ENCODE data around the gene C3. TPM values are rescaled to one million over a fixed set of nuclear protein-coding genes. Genes with fewer than 3 reads are reported as not detected.

Gene C3
- total and polyA plus RNA-seq, 2 of the 13 experiments (the other 11 are each of a cell fraction or from before 2014, with no cell fraction given): 1,455 to 6,272 TPM

DNA sequence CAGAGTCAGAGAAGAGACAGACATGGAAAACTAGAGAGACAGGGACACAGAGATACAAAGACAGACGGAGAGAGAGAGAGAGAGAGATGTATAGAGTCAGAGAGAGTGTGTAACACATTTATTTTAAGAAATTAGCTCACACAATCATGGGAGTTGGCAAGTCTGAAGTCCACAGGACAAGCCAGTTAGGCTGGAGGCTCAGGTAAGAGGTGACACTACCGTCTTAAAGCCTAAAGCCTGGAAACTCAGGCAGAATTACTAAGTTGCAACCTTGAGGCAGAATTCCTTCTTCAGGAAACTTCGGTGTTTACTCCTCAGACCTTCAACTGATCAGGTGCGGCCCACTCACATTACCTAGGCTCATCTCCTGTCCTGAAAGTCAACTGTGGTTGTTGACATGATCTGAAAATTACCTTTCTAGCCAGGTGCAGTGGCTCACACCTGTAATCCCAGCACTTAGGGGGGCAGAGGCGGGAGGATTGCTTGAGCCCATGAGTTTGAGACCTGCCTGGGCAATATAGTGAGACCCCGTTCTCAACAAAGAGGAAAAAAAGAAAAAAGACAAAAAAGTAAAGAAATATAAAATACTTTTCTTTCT, 47.7 kb downstream of the C3 start (continued):
- TF ChIP-seq, protein P1, sequence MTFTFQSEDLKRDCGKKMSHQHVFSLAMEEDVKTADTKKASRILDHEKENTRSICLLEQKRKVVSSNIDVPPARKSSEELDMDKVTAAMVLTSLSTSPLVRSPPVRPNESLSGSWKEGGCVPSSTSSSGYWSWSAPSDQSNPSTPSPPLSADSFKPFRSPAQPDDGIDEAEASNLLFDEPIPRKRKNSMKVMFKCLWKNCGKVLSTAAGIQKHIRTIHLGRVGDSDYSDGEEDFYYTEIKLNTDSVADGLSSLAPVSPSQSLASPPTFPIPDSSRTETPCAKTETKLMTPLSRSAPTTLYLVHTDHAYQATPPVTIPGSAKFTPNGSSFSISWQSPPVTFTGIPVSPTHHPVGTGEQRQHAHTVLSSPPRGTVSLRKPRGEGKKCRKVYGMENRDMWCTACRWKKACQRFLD (CRISPR knock-in tag; IDR thresholded peaks at IDR 0.05; ENCODE audit: borderline replicate concordance): no peak
- no peak for TF ChIP-seq TCF7 (IDR thresholded peaks at IDR 0.05; ENCODE audit: low read depth)
- peak; percentile 39; the same call in 1 of the 2 replicates for TF ChIP-seq POLR2AphosphoS5 (IDR thresholded peaks at IDR 0.05; ENCODE audit: low read depth, low read length)
- TF ChIP-seq ONECUT2 (CRISPR knock-in tag; IDR thresholded peaks at IDR 0.05): no peak
- TF ChIP-seq, protein P2, sequence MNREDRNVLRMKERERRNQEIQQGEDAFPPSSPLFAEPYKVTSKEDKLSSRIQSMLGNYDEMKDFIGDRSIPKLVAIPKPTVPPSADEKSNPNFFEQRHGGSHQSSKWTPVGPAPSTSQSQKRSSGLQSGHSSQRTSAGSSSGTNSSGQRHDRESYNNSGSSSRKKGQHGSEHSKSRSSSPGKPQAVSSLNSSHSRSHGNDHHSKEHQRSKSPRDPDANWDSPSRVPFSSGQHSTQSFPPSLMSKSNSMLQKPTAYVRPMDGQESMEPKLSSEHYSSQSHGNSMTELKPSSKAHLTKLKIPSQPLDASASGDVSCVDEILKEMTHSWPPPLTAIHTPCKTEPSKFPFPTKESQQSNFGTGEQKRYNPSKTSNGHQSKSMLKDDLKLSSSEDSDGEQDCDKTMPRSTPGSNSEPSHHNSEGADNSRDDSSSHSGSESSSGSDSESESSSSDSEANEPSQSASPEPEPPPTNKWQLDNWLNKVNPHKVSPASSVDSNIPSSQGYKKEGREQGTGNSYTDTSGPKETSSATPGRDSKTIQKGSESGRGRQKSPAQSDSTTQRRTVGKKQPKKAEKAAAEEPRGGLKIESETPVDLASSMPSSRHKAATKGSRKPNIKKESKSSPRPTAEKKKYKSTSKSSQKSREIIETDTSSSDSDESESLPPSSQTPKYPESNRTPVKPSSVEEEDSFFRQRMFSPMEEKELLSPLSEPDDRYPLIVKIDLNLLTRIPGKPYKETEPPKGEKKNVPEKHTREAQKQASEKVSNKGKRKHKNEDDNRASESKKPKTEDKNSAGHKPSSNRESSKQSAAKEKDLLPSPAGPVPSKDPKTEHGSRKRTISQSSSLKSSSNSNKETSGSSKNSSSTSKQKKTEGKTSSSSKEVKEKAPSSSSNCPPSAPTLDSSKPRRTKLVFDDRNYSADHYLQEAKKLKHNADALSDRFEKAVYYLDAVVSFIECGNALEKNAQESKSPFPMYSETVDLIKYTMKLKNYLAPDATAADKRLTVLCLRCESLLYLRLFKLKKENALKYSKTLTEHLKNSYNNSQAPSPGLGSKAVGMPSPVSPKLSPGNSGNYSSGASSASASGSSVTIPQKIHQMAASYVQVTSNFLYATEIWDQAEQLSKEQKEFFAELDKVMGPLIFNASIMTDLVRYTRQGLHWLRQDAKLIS (CRISPR knock-in tag; IDR thresholded peaks at IDR 0.05): 0 out of 2 replicates have a peak, but pooled peaks have one; percentile 6
- TF ChIP-seq ZNF282 (IDR thresholded peaks at IDR 0.05; ENCODE audit: partially characterized antibody): no peak
- no peak for TF ChIP-seq ZNF331 (CRISPR knock-in tag; IDR thresholded peaks at IDR 0.05)
- TF ChIP-seq, protein P3, sequence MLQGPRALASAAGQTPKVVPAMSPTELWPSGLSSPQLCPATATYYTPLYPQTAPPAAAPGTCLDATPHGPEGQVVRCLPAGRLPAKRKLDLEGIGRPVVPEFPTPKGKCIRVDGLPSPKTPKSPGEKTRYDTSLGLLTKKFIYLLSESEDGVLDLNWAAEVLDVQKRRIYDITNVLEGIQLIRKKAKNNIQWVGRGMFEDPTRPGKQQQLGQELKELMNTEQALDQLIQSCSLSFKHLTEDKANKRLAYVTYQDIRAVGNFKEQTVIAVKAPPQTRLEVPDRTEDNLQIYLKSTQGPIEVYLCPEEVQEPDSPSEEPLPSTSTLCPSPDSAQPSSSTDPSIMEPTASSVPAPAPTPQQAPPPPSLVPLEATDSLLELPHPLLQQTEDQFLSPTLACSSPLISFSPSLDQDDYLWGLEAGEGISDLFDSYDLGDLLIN (CRISPR knock-in tag; IDR thresholded peaks at IDR 0.05; ENCODE audit: borderline replicate concordance): no peak
- TF ChIP-seq, protein P4, sequence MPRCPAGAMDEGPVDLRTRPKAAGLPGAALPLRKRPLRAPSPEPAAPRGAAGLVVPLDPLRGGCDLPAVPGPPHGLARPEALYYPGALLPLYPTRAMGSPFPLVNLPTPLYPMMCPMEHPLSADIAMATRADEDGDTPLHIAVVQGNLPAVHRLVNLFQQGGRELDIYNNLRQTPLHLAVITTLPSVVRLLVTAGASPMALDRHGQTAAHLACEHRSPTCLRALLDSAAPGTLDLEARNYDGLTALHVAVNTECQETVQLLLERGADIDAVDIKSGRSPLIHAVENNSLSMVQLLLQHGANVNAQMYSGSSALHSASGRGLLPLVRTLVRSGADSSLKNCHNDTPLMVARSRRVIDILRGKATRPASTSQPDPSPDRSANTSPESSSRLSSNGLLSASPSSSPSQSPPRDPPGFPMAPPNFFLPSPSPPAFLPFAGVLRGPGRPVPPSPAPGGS (CRISPR knock-in tag; IDR thresholded peaks at IDR 0.05): no peak
- TF ChIP-seq MBD4 (IDR thresholded peaks at IDR 0.05; ENCODE audit: borderline replicate concordance, low read length): no peak
- TF ChIP-seq, protein P5, sequence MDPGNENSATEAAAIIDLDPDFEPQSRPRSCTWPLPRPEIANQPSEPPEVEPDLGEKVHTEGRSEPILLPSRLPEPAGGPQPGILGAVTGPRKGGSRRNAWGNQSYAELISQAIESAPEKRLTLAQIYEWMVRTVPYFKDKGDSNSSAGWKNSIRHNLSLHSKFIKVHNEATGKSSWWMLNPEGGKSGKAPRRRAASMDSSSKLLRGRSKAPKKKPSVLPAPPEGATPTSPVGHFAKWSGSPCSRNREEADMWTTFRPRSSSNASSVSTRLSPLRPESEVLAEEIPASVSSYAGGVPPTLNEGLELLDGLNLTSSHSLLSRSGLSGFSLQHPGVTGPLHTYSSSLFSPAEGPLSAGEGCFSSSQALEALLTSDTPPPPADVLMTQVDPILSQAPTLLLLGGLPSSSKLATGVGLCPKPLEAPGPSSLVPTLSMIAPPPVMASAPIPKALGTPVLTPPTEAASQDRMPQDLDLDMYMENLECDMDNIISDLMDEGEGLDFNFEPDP (CRISPR knock-in tag; conservative IDR thresholded peaks at IDR 0.05): no peak
- no peak for TF ChIP-seq HOXD1 (CRISPR knock-in tag; IDR thresholded peaks at IDR 0.05)
- TF ChIP-seq, protein P6, sequence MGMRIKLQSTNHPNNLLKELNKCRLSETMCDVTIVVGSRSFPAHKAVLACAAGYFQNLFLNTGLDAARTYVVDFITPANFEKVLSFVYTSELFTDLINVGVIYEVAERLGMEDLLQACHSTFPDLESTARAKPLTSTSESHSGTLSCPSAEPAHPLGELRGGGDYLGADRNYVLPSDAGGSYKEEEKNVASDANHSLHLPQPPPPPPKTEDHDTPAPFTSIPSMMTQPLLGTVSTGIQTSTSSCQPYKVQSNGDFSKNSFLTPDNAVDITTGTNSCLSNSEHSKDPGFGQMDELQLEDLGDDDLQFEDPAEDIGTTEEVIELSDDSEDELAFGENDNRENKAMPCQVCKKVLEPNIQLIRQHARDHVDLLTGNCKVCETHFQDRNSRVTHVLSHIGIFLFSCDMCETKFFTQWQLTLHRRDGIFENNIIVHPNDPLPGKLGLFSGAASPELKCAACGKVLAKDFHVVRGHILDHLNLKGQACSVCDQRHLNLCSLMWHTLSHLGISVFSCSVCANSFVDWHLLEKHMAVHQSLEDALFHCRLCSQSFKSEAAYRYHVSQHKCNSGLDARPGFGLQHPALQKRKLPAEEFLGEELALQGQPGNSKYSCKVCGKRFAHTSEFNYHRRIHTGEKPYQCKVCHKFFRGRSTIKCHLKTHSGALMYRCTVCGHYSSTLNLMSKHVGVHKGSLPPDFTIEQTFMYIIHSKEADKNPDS (CRISPR knock-in tag; IDR thresholded peaks at IDR 0.05): no peak
- TF ChIP-seq SAP130 (CRISPR knock-in tag; IDR thresholded peaks at IDR 0.05; ENCODE audit: low read depth): no peak
- no peak for TF ChIP-seq SCMH1 (CRISPR knock-in tag; IDR thresholded peaks at IDR 0.05; ENCODE audit: borderline replicate concordance)
- TF ChIP-seq ATF7 (IDR thresholded peaks at IDR 0.05): no peak
- no peak for TF ChIP-seq ATF7 (CRISPR knock-in tag; IDR thresholded peaks at IDR 0.05)
- TF ChIP-seq ZNF121 (CRISPR knock-in tag; IDR thresholded peaks at IDR 0.05): peak; percentile 89
- TF ChIP-seq SSRP1 (CRISPR knock-in tag; IDR thresholded peaks at IDR 0.05): 0 out of 2 replicates have a peak, but pooled peaks have one; percentile 62
